GM19463 (cell line): ENCODE measurements around the gene SH3BP4.
"Not testable (repeated sequence)": the region's sequence is repeated elsewhere in the genome, so short reads cannot be mapped to it uniquely, and the experiment has no call there.

ENCODE experiments used
- ATAC-seq: cut with Tn5 transposase; IDR thresholded peaks from one replicate; pipeline ENCODE4 v1.9.1; 2021; ENCODE audit warnings: mild to moderate bottlenecking, moderate library complexity; ENCODE audit not compliant: unreplicated experiment

SH3BP4 gene

DNA sequence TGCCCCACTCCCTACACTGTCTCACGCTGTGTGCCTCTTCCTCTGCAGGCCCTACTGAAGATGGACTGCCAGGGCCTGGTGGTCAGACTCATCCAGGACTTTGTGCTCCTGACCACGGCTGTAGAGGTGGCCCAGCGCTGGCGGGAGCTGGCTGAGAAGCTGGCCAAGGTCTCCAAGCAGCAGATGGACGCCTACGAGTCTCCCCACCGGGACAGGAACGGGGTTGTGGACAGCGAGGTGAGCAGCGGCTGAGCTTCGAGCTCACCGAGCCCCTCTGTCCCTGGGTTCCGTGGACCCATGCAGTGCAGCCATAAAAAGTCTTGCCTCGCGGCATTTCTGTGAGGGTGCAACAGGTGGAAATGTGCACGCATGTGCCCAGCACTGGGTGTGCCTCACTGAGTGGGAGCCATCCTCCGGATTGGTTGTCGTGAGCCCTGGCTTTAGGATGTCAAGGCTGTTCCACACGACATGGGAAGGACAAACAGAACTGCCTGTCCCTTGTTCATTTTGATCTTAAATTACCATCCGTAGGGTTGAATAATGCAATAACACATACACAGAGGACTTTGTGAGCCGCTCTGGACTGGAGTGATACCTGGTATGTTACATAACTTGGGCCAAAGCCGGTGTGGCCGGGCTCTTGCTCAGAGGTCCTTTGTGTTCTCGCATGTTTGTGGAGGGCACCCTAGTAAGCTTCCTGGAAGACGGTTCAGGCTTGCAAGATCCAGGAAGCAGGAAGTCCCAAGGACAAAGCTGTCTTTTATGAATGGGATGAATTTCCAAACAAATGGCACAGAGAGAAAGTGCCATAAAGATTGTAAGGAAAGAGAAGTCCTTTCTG lies 100.9 kb downstream of the SH3BP4 start:
- no peak for ATAC-seq

GRCh38 chr2:235053651-235054050 lies 101.8 kb downstream of the SH3BP4 start:
- no peak for ATAC-seq

GRCh38 chr2:235054475-235054874 lies 102.7 kb downstream of the SH3BP4 start:
- ATAC-seq, result no peak

- ATAC-seq, result no peak
Measured at GRCh38 chr2:235054919-235055318, 103.1 kb downstream of the SH3BP4 start.

- no peak for ATAC-seq
Measured at GRCh38 chr2:235055891-235056516, 104.2 kb downstream of the SH3BP4 start.

DNA sequence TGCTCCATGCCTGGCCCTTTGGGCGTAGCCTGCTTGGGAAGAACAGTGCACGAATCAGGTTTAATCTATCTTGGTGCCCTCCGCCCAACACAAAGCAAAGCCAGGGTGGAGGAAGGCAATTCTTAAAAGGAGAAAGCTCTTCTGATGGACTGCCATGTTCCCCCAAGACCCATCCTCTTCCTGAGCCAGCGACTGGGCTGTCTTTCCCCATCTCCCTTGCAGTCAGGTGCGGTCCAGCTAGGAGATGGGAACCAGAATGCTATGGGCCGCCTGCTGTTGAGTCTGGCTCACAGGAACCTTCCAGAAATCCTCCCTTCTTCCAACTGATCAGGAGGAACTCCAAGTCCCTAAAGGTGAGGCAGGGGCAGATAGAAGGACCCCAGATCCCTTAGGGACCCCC lies 105.0 kb downstream of the SH3BP4 start:
- ATAC-seq, result no peak

- not testable (repeated sequence) for ATAC-seq
Measured at GRCh38 chr2:235057616-235058015, 105.8 kb downstream of the SH3BP4 start.

DNA sequence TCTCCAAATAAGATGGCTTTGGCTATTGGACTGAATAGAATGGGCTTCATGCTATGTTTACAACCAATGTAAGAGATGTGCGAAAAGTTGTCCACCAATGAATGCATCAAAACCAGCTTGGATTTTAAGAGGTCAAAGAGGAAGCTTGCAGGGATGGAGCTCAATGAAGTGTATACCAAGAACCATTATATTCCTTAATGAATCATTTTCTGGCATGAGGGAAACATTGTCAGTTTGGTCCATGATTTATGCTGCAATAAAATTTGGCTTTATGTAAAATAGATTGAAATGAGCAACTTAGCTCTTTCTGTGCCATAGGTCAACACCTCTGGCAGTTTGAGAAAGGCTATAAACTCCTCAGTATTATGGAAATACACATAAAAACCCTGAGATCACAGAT lies 107.3 kb downstream of the SH3BP4 start:
- ATAC-seq, result no peak

DNA sequence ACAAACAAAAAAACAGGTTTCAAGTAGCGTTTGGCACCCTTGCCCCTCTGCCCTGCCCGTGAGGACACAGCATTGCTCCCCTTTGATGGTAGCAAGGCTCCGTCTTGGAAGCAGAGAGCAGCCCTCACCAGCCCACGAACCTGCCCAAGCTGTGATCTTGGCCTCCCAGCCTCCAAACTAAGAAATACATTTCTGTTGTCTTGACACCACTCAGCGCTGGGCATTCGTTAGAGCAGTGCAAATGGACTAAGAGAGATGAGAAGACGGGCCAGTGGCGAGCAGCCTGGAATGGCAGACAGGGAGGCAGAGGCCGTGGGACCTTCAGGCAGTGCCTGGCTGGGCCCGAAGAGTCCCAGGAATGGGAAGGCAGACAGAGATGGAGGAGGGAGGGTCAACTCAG lies 109.8 kb downstream of the SH3BP4 start:
- no peak for ATAC-seq

GRCh38 chr2:235063471-235063961 lies 111.7 kb downstream of the SH3BP4 start:
- ATAC-seq, result no peak

- no peak for ATAC-seq
Measured at GRCh38 chr2:235064976-235065375, 113.2 kb downstream of the SH3BP4 start.

GRCh38 chr2:235066490-235066889 lies 114.7 kb downstream of the SH3BP4 start:
- ATAC-seq, result no peak

DNA sequence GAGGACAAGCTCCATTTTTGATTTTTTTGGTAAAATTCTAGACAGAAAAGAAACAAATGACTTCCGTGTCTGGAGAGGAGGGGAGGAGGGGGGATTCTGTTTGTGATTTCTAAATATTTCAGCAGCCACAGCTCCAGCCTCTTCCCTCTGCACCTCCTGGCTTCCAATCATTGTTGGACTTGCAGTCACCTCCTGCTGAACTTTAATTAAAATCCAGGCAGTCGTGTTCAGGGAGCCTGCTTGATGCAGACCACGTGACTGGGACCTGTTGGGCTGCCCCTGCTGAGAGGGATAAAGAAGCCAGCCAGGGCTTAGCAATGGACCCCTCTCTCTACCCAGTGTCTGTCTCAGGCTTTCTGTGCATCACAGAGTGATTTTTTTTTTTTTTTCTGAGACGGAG lies 115.1 kb downstream of the SH3BP4 start:
- no peak for ATAC-seq

DNA sequence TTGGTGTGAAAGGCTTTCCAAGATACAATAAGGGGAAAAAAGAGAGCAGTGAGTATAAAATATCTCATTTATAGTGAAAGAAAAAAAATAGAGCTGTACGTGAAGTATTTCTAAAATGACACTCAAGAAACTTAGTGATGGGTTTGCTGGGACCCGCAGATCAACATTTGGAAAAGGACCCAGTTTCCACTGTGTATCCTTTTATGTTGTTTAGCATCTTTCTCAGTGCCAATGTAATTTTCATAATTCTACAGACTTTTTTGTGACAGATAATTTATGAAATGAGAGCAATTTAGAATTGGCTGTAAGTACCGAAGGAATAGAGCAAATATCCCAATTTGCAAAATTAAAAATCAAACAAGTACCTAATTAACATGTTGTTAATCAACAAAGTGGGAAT lies 116.9 kb downstream of the SH3BP4 start:
- ATAC-seq, result no peak

DNA sequence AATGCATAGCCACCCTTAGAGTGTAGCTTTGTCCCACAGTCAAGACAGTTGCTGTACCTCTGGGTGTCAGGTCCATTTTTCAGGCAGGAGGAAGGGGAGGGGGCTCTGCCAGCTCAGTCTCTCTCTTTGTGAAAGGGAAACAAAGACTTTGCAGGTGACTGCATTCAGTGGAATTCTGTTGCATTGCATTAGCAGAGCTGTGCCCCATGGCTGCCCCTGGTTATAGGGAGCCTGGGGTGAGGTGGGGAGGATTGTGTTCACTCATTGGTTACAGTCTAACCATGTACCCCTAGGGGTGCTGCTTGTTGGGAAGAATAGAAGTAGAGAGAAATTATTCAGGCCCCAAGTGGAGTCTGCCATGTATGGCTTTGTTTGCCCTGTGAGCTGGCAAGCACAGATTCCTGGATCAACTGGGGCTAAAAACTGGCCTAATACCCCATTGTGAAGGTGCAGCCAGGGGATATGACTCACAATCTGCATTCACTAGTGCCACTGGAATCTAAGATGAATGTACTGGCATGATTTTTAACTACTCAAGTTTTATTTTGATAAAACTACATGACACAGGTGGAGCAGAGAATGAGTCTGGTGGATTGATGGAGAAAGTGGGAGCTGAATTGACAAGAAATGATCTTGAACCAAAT lies 118.4 kb downstream of the SH3BP4 start:
- ATAC-seq, result no peak

DNA sequence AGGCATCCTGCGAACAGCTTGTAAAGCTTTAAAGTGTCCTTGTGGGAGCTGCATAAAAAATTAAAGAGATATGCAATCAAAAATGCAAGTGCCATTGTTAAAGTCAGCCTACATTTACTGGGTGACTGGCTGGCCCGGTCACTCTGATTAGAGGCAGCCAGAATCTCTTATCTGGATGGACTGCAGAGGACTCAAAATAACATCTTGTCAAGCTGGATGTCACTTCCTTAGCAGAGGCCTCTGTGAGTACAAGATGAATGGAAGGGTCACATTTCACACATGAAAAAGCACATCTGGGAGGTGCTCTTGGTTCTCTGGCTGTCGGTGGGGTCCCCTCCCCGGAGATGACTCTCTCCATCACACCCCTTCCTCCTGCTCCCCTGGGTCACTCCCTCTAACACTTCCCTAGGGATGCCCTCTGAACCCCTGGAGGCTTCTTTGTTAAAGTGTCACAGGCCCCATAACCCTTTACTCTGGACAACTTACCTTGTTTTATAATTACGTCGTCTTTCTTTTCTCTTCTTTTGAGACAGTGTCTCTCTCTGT lies 122.1 kb downstream of the SH3BP4 start:
- ATAC-seq, result no peak

DNA sequence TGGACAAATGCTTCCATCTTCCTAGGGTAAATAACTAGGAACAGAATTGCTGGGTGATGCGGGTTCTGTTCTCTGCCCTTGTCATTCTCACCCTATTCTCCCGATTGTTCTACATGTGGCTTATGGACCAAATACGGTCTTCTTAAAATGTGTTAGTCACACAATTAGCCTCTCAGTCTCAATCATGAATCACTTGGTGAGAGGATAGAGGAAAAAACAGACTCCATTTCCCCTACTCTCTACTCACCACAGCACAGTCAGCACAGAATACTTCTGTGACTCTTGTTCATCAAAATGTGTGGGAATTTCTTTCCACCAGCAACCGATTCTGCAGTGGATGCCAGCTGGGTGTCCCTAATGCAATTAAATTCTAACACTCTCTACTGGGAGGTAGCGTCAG lies 125.2 kb downstream of the SH3BP4 start:
- ATAC-seq, result no peak

DNA sequence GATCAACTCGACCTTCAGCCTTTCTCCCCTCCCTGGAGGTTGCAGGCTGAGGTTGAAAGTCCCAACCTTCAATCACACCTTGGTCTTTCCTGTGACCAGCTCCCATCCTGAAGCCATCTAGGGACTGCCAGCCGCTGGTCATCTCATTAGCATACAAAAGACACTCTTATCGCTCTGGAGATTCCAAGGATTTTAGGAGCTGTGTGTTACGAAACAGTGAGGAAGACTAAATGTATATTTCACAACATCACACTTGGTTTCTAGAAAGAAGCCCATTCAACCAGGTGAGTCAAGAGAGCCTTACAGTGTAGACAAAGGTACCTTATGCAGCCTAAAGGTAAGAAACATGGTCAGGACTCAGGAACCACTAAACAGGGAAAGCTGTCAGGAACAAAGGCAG lies 126.4 kb downstream of the SH3BP4 start:
- ATAC-seq, result no peak

GRCh38 chr2:235078914-235079472 lies 127.2 kb downstream of the SH3BP4 start:
- ATAC-seq, result no peak

- no peak for ATAC-seq
Measured at GRCh38 chr2:235080101-235080500, 128.3 kb downstream of the SH3BP4 start.
